HG03039 (cell line): ENCODE results near the gene SLC4A3.
"Not testable (repeated sequence)": the region's sequence is repeated elsewhere in the genome, so short reads cannot be mapped to it uniquely, and the experiment has no call there.

Source experiments
- ATAC-seq: cut with Tn5 transposase; IDR thresholded peaks from one replicate; pipeline ENCODE4 v1.9.1; 2021; ENCODE audit warnings: mild to moderate bottlenecking, moderate library complexity; ENCODE audit not compliant: unreplicated experiment

The SLC4A3 gene

GRCh38 chr2:219676586-219676985 is 49.2 kb downstream of the SLC4A3 start:
- no peak for ATAC-seq

GRCh38 chr2:219679041-219679440 is 51.6 kb downstream of the SLC4A3 start:
- ATAC-seq, result no peak

- ATAC-seq, result no peak
Measured at GRCh38 chr2:219679571-219679970, 52.1 kb downstream of the SLC4A3 start.

GRCh38 chr2:219680958-219681693 is 53.7 kb downstream of the SLC4A3 start:
- ATAC-seq, result no peak

- no peak for ATAC-seq
Measured at GRCh38 chr2:219681694-219682300, 54.4 kb downstream of the SLC4A3 start.

GRCh38 chr2:219683474-219683873 is 56.0 kb downstream of the SLC4A3 start:
- ATAC-seq, result not testable (repeated sequence)

GRCh38 chr2:219684721-219685689 is 57.6 kb downstream of the SLC4A3 start:
- ATAC-seq, result peak; percentile 96

GRCh38 chr2:219687272-219687671 is 59.8 kb downstream of the SLC4A3 start:
- ATAC-seq, result no peak

- no peak for ATAC-seq
Measured at GRCh38 chr2:219687882-219688559, 60.6 kb downstream of the SLC4A3 start.

- ATAC-seq, result no peak
Measured at GRCh38 chr2:219688560-219689445, 61.4 kb downstream of the SLC4A3 start.

- no peak for ATAC-seq
Measured at GRCh38 chr2:219689676-219690628, 62.5 kb downstream of the SLC4A3 start.

GRCh38 chr2:219691571-219691970 is 64.1 kb downstream of the SLC4A3 start:
- ATAC-seq, result no peak
